ENCODE data around the gene UMOD. TPM values are rescaled to one million over a fixed set of nuclear protein-coding genes. Genes with fewer than 3 reads are reported as not detected.
A peak's percentile ranks its signal among the peaks of the same experiment; 100 is the strongest.

Gene UMOD
- total RNA-seq, 4 donors from 2014 or later: not detected

DNA sequence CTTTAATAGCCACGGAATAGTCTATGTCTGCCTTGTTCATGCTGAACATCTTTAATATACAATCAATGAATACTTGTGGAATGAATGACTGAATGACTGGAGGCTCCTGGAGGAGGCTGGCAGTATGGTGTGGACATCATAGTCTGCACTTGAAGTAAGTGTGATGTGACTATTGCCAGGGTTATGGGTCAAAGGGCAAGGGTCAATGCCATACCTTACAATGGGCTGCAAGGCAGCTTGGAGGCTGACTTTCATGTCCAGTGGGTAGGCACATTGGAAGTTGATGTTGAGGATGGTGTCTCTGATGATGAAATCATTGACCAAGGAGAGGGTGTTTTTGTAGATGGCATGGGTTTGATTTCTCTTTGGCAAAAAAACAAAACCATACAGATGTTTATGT lies 33.1 kb downstream of the UMOD start:
- 74 to 90% methylated on average over 1 of the region's 1 CpG for WGBS, 2 donors
- no peak overlapping the region for H3K4me3 ChIP-seq (ENCODE audit: low read depth, poor library complexity, severe bottlenecking)
- TF ChIP-seq POLR2A (IDR thresholded peaks at IDR 0.05): no peak
- TF ChIP-seq, protein P1, sequence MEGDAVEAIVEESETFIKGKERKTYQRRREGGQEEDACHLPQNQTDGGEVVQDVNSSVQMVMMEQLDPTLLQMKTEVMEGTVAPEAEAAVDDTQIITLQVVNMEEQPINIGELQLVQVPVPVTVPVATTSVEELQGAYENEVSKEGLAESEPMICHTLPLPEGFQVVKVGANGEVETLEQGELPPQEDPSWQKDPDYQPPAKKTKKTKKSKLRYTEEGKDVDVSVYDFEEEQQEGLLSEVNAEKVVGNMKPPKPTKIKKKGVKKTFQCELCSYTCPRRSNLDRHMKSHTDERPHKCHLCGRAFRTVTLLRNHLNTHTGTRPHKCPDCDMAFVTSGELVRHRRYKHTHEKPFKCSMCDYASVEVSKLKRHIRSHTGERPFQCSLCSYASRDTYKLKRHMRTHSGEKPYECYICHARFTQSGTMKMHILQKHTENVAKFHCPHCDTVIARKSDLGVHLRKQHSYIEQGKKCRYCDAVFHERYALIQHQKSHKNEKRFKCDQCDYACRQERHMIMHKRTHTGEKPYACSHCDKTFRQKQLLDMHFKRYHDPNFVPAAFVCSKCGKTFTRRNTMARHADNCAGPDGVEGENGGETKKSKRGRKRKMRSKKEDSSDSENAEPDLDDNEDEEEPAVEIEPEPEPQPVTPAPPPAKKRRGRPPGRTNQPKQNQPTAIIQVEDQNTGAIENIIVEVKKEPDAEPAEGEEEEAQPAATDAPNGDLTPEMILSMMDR (IDR thresholded peaks at IDR 0.05): no peak
- no peak for DNase-seq (ENCODE audit: low spot score in 2 of 2)
- intact Hi-C loops (cut with DNase I; ENCODE audit: low total_unique reads): no loop called here

DNA sequence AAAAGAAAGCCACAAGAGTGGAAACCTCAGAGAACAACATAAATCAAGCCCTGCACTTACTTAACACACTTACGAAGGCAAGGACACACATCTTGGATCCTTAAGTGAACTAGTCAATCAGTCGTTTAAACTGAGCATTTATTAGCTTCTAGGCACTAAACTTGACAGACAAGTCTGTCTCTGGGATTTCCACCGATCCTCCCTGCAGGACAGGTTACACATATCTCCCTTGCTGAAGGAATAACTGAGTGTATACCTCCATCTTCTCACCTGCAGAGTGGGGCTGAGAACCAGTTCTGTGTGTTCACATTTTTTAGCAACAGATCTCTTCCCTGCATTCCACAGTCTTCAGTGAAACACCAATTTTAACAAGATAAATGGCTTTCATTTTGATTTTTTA lies 34.1 kb downstream of the UMOD start:
- intact Hi-C loops (cut with DNase I; ENCODE audit: low total_unique reads): no loop called here
- no peak overlapping the region for H3K4me3 ChIP-seq (ENCODE audit: low read depth, poor library complexity, severe bottlenecking)
- DNase-seq (ENCODE audit: low spot score in 2 of 2): no peak
- no peak for TF ChIP-seq POLR2A (IDR thresholded peaks at IDR 0.05)
- TF ChIP-seq, protein P1 (IDR thresholded peaks at IDR 0.05): no peak
- 39 to 40% methylated on average over 3 of the region's 3 CpGs for WGBS, 2 donors

DNA sequence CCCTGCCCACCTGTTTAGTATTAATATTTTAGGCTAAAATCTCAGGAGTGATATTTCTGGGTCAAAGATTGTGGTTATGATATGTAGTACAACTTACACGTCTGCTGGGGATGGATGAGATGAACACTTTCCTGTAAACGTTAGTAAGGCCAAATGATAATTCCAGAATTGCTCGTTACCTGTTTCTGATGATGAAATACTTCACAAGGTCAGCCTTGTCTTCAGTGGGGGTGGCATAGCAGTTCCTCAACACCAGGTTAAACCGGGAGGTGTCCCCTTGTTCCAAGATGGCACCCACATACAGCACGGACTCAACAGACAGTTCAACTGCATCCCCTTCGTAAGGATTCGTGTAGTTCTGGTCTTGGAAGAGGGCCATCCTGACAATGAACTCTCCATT lies 34.5 kb downstream of the UMOD start:
- WGBS, 2 donors: 69 to 74% methylated on average over 7 of the region's 7 CpGs
- DNase-seq (ENCODE audit: low spot score in 2 of 2): no peak
- no peak for TF ChIP-seq POLR2A (IDR thresholded peaks at IDR 0.05)
- TF ChIP-seq, protein P1 (IDR thresholded peaks at IDR 0.05): no peak
- intact Hi-C loops (cut with DNase I; ENCODE audit: low total_unique reads): no loop called here
- no peak overlapping the region for H3K4me3 ChIP-seq (ENCODE audit: low read depth, poor library complexity, severe bottlenecking)

DNA sequence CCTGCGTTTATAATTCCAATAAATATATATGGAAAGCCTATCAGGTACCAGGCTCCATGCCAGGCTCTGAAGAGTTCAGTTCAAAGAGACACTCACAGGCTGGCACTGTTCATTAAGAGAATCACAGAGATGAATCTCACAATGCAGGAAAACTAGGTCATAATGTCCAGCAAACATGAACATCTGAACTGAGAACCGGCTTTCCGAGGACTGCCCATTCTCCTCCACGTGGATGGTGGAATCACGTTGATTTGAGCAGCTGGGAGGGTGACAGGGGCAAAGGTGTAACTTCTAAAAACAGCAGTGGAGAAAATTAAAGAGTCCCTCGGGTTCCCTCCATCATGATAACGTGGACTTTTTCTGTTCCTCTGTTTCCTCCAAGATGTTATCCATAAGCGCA lies 35.4 kb downstream of the UMOD start:
- intact Hi-C loops (cut with DNase I; ENCODE audit: low total_unique reads): no loop called here

DNA sequence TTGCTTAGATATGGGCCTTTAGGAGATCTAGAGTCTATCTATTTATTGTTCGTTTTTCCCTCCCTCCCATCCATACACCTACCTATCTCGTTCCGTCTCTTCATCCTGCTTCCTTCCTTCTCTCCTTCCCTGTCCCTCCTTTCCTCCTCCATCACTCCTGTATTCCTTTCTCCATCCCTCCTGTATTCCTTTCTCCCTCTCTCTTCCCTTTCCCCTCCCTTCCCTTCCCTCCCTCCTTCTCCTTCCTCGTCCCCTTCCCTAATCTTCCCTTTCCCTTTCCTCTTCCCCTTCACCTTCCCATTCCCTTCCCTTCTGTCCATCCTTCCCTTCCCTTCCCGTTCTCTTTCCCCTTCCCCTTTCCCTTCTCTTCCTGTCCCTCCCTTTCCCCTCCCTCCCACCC lies 35.8 kb downstream of the UMOD start:
- H3K4me3 ChIP-seq (ENCODE audit: low read depth, poor library complexity, severe bottlenecking): no peak overlapping the region
- intact Hi-C loops (cut with DNase I; ENCODE audit: low total_unique reads): no loop called here
- 56 to 67% methylated on average over 5 of the region's 5 CpGs for WGBS, 2 donors
- no peak for DNase-seq (ENCODE audit: low spot score in 2 of 2)
- TF ChIP-seq, protein P1 (IDR thresholded peaks at IDR 0.05): peak in 1 of 3 donors; percentile 30
- no peak for TF ChIP-seq POLR2A (IDR thresholded peaks at IDR 0.05)

More for the DNA sequence above, 35.4 kb downstream of the UMOD start:
- H3K4me3 ChIP-seq (ENCODE audit: low read depth, poor library complexity, severe bottlenecking): no peak overlapping the region
- 57 to 68% methylated on average over 8 of the region's 8 CpGs for WGBS, 2 donors
- DNase-seq (ENCODE audit: low spot score in 2 of 2): no peak
- TF ChIP-seq, protein P1 (IDR thresholded peaks at IDR 0.05): no peak
- TF ChIP-seq POLR2A (IDR thresholded peaks at IDR 0.05): no peak

DNA sequence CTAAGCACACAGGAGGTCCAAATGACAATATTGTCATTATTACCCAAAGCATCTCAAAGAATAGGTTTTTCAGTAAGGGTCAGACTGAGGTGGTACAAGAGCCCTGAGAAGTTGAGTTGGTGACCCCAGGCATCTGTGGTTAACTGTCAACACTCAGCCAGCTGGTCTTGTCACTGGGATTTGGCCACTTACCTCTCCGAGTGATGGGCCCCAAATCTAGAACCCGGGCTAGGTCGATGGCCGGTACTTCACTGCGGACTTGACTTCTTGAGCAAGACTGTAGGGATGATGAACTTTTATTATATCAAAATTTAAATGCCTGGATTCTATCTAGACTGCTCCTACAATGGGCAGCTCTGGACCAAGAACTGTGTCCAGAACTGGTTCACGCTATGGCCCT lies 36.8 kb downstream of the UMOD start:
- no peak overlapping the region for H3K4me3 ChIP-seq (ENCODE audit: low read depth, poor library complexity, severe bottlenecking)
- no peak for TF ChIP-seq POLR2A (IDR thresholded peaks at IDR 0.05)
- TF ChIP-seq, protein P1 (IDR thresholded peaks at IDR 0.05): no peak
- DNase-seq (ENCODE audit: low spot score in 2 of 2): no peak
- 94 to 95% methylated on average over 6 of the region's 6 CpGs for WGBS, 2 donors
- intact Hi-C loops (cut with DNase I; ENCODE audit: low total_unique reads): no loop called here
